ENCODE data around the gene ETHE1.

DNA sequence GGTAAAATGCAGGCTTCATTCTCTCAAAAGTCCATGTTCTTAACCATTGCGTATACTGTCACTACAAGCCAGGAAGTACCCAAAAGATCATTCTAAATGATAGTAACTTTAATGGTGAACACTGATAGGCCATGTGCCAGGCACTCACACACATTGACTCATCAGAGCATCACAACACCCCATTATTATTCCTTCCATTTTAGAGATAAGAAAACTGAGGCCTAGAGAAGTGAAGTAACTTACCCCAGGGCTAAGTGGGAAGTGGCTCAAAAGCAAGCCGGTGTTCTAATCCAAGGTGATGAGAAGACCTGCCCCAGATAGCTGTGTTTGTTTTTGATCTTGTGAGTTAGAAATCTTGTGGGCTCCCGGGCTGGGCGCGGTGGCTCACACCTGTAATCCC is 21.1 kb downstream of the ETHE1 start:
- TF ChIP-seq, protein P1, sequence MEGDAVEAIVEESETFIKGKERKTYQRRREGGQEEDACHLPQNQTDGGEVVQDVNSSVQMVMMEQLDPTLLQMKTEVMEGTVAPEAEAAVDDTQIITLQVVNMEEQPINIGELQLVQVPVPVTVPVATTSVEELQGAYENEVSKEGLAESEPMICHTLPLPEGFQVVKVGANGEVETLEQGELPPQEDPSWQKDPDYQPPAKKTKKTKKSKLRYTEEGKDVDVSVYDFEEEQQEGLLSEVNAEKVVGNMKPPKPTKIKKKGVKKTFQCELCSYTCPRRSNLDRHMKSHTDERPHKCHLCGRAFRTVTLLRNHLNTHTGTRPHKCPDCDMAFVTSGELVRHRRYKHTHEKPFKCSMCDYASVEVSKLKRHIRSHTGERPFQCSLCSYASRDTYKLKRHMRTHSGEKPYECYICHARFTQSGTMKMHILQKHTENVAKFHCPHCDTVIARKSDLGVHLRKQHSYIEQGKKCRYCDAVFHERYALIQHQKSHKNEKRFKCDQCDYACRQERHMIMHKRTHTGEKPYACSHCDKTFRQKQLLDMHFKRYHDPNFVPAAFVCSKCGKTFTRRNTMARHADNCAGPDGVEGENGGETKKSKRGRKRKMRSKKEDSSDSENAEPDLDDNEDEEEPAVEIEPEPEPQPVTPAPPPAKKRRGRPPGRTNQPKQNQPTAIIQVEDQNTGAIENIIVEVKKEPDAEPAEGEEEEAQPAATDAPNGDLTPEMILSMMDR (IDR thresholded peaks at IDR 0.05): no peak
- no peak for TF ChIP-seq POLR2A (IDR thresholded peaks at IDR 0.05)
